NCI-H1048 (cell line): Measurements from ENCODE around the gene SERPINB4.

Experiments
- DNase-seq: peaks from one replicate; lab custom pipeline; 2025; lab: John Stamatoyannopoulos, UW

The SERPINB4 gene

DNA sequence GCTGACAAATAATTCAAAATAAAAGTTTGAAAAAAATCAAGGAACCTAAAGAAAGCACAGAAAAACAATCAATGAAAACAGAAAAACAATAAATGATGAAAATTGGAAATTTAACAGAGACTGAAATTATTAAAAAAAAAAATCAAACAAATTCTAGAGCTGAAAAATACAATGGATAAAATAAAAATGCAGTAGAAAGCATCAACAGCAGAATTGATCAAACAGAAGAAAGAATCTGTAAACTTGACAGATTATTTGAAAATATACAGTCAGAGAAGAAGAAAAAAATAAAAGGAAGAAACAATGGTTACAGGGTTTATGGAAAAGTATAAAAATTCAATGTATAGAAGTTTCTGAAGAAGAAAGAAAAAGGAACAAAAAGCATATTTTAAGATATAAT lies 16.2 kb downstream of the SERPINB4 start:
- DNase-seq, result no peak

DNA sequence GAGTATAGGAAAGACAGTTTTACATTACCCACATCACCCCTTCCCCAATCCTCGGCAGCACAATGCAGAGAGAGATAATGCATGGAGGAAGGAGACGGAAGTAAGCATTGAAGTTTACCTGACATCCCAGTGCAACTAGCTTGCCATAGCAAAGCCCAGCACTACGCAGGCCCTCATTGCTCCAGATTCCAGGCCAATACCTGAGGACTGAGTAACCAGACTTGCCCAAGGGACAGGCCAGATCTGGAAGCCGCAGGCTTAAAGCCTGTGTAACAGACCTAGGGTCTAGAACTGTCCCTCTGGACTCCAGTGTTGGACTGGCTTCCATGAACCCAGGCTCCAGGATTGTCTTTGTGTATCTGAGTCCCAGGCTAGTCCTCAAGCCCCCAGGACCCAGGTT lies 17.6 kb downstream of the SERPINB4 start:
- DNase-seq, result no peak

DNA sequence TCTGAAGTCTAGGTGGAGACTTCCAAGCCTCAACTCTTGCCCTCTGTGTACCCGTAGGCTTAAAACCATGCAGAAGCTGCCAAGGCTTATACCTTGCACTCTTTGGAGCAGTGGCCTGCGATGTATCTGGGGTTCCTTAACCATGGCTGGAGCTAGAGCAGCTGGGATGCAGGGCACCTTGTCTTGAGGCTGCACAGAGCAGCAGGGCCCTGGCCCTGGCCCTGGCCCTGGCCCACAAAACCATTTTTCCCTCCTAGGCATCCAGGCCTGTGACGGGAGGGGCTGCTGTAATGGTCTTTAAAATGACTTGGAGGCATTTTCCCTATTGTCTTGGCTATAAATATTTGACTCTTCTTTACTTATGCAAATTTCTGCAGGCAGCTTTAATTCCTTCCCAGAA lies 19.2 kb downstream of the SERPINB4 start:
- no peak for DNase-seq

DNA sequence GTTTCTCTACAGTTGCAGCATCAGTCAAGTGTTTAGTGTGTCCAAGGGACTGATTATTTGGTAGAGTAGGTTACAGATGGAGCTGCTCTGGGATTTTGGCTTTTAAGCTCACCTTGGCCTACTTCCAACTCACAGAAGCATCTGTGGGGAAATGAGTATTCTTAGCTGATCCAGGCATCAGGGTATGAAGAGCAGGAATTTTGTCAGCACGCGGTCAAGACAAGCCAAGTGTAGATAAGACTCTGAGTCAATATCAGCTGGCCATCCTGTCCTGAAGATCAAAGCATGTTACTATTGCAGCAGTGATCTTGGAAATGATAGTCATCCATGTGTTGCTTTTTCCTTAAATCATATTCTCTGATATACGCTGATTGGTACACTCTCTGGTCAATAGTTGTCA lies 24.4 kb downstream of the SERPINB4 start:
- DNase-seq, result no peak

DNA sequence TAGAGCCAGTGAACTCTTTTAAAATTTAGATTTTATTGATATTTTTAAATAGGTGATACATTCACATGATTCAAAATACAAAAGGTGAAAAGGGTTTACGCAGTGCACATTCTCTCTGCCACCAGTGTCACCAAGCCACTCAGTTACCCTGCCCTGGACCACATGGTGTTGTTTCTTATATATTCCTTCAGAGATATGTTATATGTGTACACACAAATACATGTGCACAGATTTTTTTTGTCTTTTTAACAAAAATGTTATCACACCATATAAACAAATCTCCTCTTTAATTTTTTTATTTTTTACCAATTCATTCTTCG lies 26.2 kb downstream of the SERPINB4 start:
- DNase-seq, result no peak

DNA sequence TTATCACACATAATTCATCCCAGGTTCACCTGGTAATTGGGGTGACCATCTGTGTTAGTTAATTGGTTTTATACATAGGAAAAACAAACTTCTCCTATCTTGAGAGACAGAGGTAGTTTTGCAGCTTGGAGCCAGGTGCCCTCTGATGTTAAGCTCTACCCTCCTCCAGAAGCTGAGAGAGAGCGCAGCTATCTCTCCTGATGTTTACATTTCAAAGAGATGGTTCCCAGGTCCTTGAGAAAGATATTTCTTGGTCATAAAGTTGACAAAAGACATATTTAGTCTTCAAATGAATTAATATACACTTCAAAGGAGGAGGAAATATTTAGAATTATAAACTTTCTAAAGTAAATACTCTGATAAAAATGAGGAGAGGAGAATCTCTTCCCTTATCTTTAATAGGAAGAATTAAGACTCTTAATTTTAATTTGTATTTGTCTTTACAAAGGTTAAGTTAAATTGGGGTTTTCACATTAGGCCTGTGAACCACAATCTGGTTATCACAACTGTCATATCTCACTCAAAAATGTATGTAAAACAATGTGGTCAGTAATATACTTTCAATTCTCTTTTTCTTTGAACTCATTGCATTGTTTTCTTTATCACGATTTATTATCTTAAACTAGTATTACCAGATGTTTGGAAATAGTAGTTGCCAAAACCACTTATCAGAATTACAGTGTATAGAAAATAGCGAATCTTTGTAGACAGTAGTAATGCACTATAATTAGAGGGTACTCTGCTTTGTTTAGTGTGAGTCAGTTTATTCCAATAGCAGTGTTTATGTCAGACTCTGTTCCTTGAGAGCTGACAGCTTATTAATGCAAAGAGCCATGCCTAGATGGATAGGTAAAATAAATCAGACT lies 26.8 kb downstream of the SERPINB4 start:
- DNase-seq, result no peak

DNA sequence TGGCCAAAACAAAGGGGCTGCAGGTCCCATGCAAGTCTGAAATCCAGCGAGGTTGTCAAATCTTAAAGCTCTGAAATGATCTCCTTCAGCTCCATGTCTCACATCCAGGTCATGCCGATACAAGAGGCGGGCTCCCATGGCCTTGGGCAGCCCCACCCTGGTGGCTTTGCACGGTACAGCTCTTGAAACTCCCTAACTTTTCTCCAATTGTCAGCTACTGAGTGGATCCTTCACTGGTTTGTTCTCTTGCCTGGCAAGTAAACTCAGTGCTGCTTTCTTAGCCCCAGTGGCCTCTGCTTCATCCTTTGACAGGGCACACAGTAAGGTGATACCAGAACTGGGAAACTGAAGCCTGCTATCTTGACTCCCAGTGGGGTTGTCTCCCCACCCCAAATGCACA lies 30.6 kb downstream of the SERPINB4 start:
- no peak for DNase-seq

DNA sequence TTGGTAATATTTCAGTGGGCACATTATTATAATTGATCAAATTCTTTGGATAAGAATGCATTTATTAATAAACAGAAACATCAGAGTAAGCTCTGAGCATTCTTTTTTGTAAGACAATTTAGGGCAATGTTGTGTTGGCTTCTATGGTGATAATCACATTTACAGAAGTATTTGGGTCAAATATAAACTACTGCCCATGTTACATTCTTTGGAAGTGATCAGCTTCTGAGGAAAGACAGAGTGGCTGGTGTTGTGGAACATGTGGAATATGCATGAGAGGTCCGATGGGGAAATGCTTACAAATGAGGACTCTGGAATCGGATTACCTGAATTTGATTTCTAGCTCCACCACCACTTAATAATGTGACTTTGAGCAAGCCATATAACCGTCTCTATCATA lies 37.5 kb downstream of the SERPINB4 start:
- DNase-seq, result no peak

DNA sequence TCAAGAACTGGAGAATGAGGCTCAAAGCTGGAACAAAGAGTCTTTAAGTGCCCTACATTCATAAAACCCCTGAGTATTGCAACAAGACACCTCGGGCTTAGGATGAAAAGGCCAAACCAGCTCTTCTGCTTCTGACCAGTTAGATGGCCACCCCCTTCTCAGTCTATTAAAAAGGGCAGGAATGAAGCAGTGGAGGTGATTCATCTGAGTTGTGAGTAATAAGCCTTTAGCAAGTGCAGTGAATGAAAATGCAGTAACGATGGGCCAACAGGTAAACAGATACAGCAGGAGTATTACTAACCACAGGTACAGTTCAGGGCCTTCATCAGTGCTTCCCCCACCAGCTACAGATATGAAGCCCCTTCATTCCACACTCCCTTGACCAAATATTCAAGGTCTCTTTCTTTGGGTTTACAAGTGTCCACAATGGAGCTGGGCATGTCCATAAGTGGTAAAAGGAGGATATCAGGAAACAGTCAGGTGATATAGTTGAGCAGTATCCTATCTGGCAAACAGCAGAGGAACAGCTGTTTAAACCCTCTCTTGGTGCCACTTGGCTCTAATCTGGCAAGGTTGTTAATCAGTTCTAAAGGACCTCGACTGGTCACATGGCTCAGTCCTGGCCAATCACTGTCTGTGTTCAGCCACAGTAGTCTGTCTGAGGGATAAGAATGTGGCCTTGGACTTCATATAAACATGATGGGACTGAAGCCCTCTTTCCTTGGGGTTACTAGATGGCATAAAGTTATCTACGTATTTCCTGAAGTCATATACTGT lies 39.1 kb downstream of the SERPINB4 start:
- DNase-seq, result no peak

DNA sequence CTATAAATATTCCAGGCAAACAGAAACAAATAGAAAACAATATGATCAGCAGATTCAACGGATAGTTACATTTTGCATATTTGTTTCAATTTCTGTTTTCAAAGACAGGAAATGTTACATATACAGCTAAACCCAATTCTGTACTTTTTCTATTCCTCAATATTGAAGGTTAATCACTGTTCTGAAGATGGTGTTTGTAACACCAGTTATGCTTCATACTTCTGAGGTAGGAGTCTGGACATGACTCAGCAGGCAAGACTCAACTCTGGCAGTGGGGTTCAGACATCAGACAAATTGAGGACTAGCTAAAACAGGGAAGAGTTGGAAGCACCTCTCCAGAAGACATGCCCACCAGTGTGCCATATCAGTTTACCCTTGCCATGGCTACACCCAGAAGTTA lies 40.3 kb downstream of the SERPINB4 start:
- no peak for DNase-seq

DNA sequence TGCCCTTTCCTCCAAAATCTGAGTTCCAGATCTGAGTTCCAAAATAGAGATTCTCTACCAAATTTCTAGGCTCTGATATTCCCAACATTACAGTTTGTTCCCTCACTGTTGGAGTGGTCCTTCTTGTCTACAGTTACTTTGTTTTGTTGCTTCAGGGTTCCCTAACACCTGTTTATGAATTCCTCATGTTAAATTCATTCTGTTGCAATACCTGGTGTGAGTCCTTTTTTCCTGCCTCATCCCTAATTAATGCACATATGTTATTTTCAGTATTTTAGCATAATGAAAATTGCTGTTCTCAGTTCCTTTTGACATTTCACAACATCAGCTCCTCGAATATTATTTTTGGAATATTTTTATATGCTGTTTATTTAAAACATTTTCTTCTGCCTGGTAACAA lies 40.7 kb downstream of the SERPINB4 start:
- DNase-seq, result no peak

DNA sequence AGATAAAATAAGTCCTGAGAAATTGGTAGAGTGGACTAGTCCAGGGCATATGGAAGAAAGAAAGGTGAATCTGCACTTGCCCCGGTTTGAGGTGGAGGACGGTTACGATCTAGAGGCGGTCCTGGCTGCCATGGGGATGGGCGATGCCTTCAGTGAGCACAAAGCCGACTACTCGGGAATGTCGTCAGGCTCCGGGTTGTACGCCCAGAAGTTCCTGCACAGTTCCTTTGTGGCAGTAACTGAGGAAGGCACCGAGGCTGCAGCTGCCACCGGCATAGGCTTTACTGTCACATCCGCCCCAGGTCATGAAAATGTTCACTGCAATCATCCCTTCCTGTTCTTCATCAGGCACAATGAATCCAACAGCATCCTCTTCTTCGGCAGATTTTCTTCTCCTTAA lies 47.1 kb downstream of the SERPINB4 start:
- DNase-seq, result no peak

DNA sequence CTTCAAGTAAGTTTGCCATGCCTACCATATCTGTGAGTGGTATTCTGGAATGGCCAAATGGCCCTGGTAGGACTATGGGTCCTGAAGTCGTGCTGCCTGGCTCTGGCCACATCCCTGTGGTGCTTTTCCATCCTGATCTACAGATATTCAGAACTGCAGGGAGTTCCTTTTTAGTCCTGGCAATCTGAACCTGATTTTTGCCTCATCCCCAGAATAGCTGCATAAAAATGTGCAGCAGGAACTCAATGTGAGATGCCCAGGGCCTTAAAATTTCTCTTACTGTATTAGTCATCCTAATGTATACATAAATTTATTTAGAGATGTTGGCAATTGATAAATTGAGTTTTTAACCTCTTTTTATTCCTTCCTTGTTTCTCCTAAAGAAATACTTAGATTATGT lies 51.6 kb downstream of the SERPINB4 start:
- no peak for DNase-seq

DNA sequence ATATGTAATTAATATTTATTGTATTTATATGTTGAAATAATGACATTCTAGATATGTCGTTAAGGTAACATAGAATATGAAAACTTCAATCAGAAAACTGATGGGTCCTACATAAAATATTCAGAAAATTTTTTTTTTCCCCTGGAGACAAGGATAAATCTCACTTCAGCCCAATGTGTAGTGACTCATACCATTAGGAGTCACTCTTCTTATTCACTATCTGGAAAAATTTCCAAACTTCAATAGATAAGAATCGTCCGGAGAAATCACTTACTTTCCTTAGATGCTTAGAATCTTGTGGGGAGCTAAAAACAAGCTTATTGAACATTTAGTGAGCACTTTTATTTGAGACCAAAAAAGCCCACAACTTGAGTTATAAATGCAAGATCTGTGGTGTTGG lies 52.3 kb downstream of the SERPINB4 start:
- DNase-seq, result no peak

DNA sequence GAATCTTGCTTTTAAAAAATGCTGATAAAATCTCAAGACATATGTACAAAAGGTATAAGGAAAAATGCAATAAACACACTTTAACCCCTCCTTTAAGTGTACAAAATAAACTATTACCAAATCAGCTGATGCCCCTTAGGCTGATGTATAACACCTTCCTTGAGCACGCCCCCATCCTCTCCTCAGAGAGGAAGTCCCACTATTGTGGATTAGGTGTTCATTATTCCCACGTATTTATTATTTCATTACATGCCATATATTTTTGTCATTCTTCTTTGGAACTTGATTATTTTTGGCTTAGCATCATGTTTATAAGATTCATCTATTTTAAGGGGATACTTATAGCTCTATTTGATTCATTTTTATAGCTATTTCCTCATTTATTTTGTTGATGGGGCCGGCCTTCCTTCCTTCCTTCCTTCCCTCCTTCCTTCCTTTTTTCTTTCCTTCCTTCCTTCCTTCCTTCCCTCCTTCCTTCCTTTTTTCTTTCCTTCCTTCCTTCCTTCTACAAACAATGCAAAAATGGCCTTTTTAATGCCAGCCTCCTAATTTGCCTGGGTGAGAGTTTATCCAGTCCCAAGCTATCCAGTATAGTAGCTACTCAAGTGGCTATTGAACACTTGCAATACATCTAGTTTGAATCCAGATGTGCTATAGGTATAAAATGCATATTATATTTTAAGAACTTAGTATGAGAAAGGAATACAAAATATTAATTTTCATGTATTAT lies 52.9 kb downstream of the SERPINB4 start:
- DNase-seq, result no peak

DNA sequence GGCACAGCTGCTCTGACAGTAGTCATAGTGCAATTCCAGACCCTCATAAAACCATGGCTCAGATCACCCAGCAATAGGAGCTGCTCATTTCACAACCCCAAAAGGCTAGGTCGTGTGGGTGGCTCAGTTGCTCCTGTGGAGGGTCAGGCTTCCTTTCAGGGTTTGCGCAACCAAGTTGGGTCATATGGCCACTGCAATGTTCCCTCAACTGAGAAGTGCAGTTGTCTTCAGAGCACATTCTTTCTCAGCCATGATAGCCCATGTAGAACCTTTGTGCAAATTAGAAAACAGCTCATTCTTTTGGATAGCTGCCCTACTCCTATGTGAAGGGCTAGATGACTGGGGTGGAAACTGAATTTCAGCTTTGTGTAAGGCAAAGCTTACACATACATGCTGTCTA lies 53.7 kb downstream of the SERPINB4 start:
- DNase-seq, result no peak

DNA sequence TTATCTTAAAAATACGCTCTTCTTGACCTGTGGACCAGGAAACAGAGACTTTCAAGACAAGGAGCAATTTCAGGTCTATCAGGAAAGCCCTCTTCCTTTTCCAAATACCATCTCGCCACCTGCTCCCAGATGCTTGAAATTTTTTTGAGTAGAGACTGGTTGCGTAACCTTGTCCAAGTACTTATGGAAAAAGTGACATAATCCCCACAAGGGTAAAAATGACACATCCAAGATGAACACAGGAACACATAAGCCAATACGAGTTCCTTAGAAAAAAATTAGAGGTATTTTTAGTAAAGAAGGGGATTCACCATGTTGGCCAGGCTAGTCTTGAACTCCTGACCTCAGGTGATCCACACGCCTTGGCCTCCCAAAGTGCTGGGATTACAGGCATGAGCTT lies 55.1 kb downstream of the SERPINB4 start:
- no peak for DNase-seq
